Mammary epithelial cell (primary cell): Measurements from ENCODE around the gene CPA1.

ENCODE experiments used
- CTCF ChIP-seq, 2 donors: IDR thresholded peaks in 1 of 2; conservative IDR thresholded peaks in 1 of 2; 2 replicates each; pipeline ENCODE4 v1.5.1; 2011 to 2012; ENCODE audit warnings: inconsistent platforms in 2 of 2, low read length in 2 of 2, mild to moderate bottlenecking in 2 of 2, control low read depth in 1 of 2, low read depth in 1 of 2; ENCODE audit not compliant: insufficient read depth in 1 of 2; ENCODE audit errors: extremely low read depth in 1 of 2
- EZH2 ChIP-seq: IDR thresholded peaks from 2 replicates; pipeline ENCODE4 v1.6.1; 2012; ENCODE audit warnings: low read length, inconsistent platforms, borderline replicate concordance

- no peak for TF ChIP-seq CTCF (conservative IDR thresholded peaks at IDR 0.05 in 1 of 2, IDR thresholded peaks at IDR 0.05 in 1 of 2; ENCODE audit: extremely low read depth in 1 of 2, insufficient read depth in 1 of 2, low read depth in 1 of 2, low read length in 2 of 2)
- no peak for TF ChIP-seq EZH2
Measured at GRCh38 chr7:130372402-130373165, 7.7 kb upstream of the CPA1 start.
